NAMALWA (cell line): ENCODE data around the gene MSX2.

ENCODE experiments used
- DNase-seq: peaks from one replicate; pipeline ENCODE4 v3.0.0-alpha.2; 2015; ENCODE audit warnings: low spot score

Gene MSX2

GRCh38 chr5:174775081-174775480, 50.7 kb downstream of the MSX2 start:
- DNase-seq = no peak

DNA sequence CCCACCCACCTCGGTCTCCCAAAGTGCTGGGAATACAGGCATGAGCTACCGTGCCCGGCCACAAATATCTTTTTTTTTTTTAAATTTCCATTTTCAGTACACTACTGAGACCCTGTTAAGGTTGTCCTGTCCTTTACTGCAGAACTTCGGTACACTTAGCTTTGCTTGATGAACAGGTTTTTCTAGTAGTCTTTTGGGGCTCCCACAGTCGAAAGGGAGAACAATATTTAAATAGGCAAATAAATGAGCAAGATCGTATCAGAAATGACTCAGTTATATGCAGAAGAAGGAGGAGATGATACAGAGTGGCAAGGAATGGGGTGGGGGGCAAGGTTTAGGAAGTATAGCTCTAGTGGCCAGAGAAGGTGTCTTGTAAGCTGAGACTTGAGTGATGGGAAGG, 52.7 kb downstream of the MSX2 start:
- no peak for DNase-seq

- no peak for DNase-seq
Measured at GRCh38 chr5:174777583-174777982, 53.2 kb downstream of the MSX2 start.
